ENCODE data around the gene ZCCHC12. TPM values are rescaled to one million over a fixed set of nuclear protein-coding genes. Genes with fewer than 3 reads are reported as not detected.

The ZCCHC12 gene
- total RNA-seq, 6 experiments from 2014 or later: not detected

- H3K27ac Mint-ChIP-seq: no peak overlapping the region
- no peaks in the 10 kb centered on the region for H3K36me3 Mint-ChIP-seq (ENCODE audit: low read depth)
- H3K9me3 Mint-ChIP-seq: no peaks in the 10 kb centered on the region
- H3K4me1 Mint-ChIP-seq (ENCODE audit: low read depth): no peaks in the 10 kb centered on the region
- peak; percentile 49 for TF ChIP-seq CTCF (IDR thresholded peaks at IDR 0.05)
- no peak overlapping the region for H3K4me3 Mint-ChIP-seq
- H3K27me3 Mint-ChIP-seq (ENCODE audit: insufficient read depth): peaks cover 3% of the 10 kb centered on the region; the same call in 1 of the 2 replicates
- no peak for DNase-seq
Observed at GRCh38 chrX:118839334-118839958, 15.8 kb downstream of the ZCCHC12 start.

GRCh38 chrX:118847676-118848075 is 24.1 kb downstream of the ZCCHC12 start:
- Mint-ChIP-seq H3K27ac (no peak overlapping the region), H3K36me3 (ENCODE audit: low read depth) (no peaks in the 10 kb centered on the region), H3K27me3 (ENCODE audit: insufficient read depth) (peaks cover 5% of the 10 kb centered on the region; the same call in 1 of the 2 replicates), H3K4me3 (no peak overlapping the region), H3K4me1 (ENCODE audit: low read depth) (no peaks in the 10 kb centered on the region), H3K9me3 (no peaks in the 10 kb centered on the region)
- peak; percentile 78 for TF ChIP-seq CTCF (IDR thresholded peaks at IDR 0.05)
- DNase-seq: peak; percentile 30

GRCh38 chrX:118853596-118853995 is 30.0 kb downstream of the ZCCHC12 start:
- Mint-ChIP-seq H3K4me1 (ENCODE audit: low read depth) (no peaks in the 10 kb centered on the region), H3K4me3 (no peak overlapping the region), H3K27ac (no peak overlapping the region), H3K27me3 (ENCODE audit: insufficient read depth) (peaks cover 4% of the 10 kb centered on the region; the same call in 1 of the 2 replicates), H3K9me3 (no peaks in the 10 kb centered on the region), H3K36me3 (ENCODE audit: low read depth) (no peaks in the 10 kb centered on the region)
- TF ChIP-seq CTCF (IDR thresholded peaks at IDR 0.05): no peak
- no peak for DNase-seq

GRCh38 chrX:118855681-118856310 is 32.2 kb downstream of the ZCCHC12 start:
- H3K9me3 Mint-ChIP-seq: no peaks in the 10 kb centered on the region
- DNase-seq: no peak

GRCh38 chrX:118857006-118857405 is 33.4 kb downstream of the ZCCHC12 start:
- Mint-ChIP-seq H3K4me1 (ENCODE audit: low read depth) (no peaks in the 10 kb centered on the region), H3K27ac (no peak overlapping the region)

More at GRCh38 chrX:118855681-118856310, 32.2 kb downstream of the ZCCHC12 start:
- Mint-ChIP-seq H3K4me1 (ENCODE audit: low read depth) (no peaks in the 10 kb centered on the region), H3K27me3 (ENCODE audit: insufficient read depth) (peaks cover 2% of the 10 kb centered on the region; the same call in 1 of the 2 replicates), H3K36me3 (ENCODE audit: low read depth) (no peaks in the 10 kb centered on the region), H3K27ac (no peak overlapping the region), H3K4me3 (no peak overlapping the region)
- TF ChIP-seq CTCF (IDR thresholded peaks at IDR 0.05): no peak

More at GRCh38 chrX:118857006-118857405, 33.4 kb downstream of the ZCCHC12 start:
- Mint-ChIP-seq H3K27me3 (ENCODE audit: insufficient read depth) (peaks cover 2% of the 10 kb centered on the region; the same call in 1 of the 2 replicates), H3K36me3 (ENCODE audit: low read depth) (no peaks in the 10 kb centered on the region), H3K4me3 (no peak overlapping the region), H3K9me3 (no peaks in the 10 kb centered on the region)
- no peak for TF ChIP-seq CTCF (IDR thresholded peaks at IDR 0.05)
- DNase-seq: no peak

Data from HFFc6 (cell line).